ENCODE data around the gene LRP8.

DNA sequence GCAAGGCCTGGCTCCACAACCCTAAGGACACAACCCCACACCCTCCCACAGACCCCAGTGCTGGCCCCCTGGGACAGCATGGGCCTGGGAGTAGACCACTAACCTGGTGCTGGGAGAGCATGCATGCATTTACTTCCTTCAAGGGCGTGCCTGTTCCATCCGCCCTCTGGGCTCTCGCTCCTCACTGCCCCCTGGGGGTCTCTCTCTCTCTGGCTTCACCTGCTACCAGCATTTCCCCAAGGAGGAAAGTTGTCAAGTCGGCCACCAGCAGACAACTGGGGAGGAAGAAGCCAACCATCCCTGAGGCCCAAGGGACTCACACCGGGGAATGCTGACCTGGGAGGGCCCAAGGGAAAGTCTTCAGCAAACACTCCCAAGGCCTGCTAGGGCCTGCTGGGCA, 6.5 kb downstream of the LRP8 start:
- TF ChIP-seq, protein P1, sequence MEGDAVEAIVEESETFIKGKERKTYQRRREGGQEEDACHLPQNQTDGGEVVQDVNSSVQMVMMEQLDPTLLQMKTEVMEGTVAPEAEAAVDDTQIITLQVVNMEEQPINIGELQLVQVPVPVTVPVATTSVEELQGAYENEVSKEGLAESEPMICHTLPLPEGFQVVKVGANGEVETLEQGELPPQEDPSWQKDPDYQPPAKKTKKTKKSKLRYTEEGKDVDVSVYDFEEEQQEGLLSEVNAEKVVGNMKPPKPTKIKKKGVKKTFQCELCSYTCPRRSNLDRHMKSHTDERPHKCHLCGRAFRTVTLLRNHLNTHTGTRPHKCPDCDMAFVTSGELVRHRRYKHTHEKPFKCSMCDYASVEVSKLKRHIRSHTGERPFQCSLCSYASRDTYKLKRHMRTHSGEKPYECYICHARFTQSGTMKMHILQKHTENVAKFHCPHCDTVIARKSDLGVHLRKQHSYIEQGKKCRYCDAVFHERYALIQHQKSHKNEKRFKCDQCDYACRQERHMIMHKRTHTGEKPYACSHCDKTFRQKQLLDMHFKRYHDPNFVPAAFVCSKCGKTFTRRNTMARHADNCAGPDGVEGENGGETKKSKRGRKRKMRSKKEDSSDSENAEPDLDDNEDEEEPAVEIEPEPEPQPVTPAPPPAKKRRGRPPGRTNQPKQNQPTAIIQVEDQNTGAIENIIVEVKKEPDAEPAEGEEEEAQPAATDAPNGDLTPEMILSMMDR (IDR thresholded peaks at IDR 0.05), result no peak
- TF ChIP-seq TCF7L2 (IDR thresholded peaks at IDR 0.05; ENCODE audit: low read depth, low read length), result no peak
- TF ChIP-seq, protein P2, sequence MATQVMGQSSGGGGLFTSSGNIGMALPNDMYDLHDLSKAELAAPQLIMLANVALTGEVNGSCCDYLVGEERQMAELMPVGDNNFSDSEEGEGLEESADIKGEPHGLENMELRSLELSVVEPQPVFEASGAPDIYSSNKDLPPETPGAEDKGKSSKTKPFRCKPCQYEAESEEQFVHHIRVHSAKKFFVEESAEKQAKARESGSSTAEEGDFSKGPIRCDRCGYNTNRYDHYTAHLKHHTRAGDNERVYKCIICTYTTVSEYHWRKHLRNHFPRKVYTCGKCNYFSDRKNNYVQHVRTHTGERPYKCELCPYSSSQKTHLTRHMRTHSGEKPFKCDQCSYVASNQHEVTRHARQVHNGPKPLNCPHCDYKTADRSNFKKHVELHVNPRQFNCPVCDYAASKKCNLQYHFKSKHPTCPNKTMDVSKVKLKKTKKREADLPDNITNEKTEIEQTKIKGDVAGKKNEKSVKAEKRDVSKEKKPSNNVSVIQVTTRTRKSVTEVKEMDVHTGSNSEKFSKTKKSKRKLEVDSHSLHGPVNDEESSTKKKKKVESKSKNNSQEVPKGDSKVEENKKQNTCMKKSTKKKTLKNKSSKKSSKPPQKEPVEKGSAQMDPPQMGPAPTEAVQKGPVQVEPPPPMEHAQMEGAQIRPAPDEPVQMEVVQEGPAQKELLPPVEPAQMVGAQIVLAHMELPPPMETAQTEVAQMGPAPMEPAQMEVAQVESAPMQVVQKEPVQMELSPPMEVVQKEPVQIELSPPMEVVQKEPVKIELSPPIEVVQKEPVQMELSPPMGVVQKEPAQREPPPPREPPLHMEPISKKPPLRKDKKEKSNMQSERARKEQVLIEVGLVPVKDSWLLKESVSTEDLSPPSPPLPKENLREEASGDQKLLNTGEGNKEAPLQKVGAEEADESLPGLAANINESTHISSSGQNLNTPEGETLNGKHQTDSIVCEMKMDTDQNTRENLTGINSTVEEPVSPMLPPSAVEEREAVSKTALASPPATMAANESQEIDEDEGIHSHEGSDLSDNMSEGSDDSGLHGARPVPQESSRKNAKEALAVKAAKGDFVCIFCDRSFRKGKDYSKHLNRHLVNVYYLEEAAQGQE (IDR thresholded peaks at IDR 0.05; ENCODE audit: insufficient read depth in 1 of 2, low read depth in 2 of 2, low read length in 1 of 2), result no peak
- TF ChIP-seq POLR2AphosphoS5 (IDR thresholded peaks at IDR 0.05; ENCODE audit: low read depth, low read length), result no peak
- TF ChIP-seq SIN3A (IDR thresholded peaks at IDR 0.05; ENCODE audit: borderline replicate concordance, insufficient read depth, low read depth, low read length), result no peak
